Large intestine (tissue), 3 donors: Measurements from ENCODE around the gene CERKL. TPM values are rescaled to one million over a fixed set of nuclear protein-coding genes. Genes with fewer than 3 reads are reported as not detected.

Source experiments
- DNase-seq, 2 donors: peaks; one replicate each; pipeline versions ENCODE4 v3.0.0 to v3.0.0-alpha.2; 2013
- H3K27ac ChIP-seq: one replicate; pipeline ENCODE4 v1.5.1; 2013; ENCODE audit warnings: low read length
- H3K27me3 ChIP-seq: 2 replicates; pipeline ENCODE4 v1.6.1; 2013; ENCODE audit warnings: low read length; ENCODE audit not compliant: control insufficient read depth, insufficient read depth
- H3K36me3 ChIP-seq: 2 replicates; pipeline ENCODE4 v1.6.1; 2013; ENCODE audit warnings: low read length; ENCODE audit not compliant: control insufficient read depth, insufficient read depth
- H3K4me1 ChIP-seq: one replicate; pipeline ENCODE4 v1.6.1; 2013; ENCODE audit warnings: low read length; ENCODE audit not compliant: control insufficient read depth, insufficient read depth
- H3K4me3 ChIP-seq: one replicate; pipeline ENCODE4 v1.5.1; 2013; ENCODE audit warnings: low read length
- H3K9me3 ChIP-seq: one replicate; pipeline ENCODE4 v1.6.1; 2013; ENCODE audit warnings: mild to moderate bottlenecking, low read depth, low read length, moderate library complexity; ENCODE audit not compliant: control insufficient read depth
- WGBS: methylation state at CpG from one replicate; pipeline ENCODE4 v1.1.5; 2013; ENCODE audit warnings: low lambda C conversion rate; ENCODE audit not compliant: insufficient coverage; 5-methylcytosine and 5-hydroxymethylcytosine counted together
- polyA plus RNA-seq: library from polyadenylated mRNA; unstranded; fragments of 120-200 nt; gene quantifications from one replicate; pipeline ENCODE4 v1.2.1, GENCODE V29; 2013

The CERKL gene
- polyA plus RNA-seq, 1 donor, result 7.6 TPM

GRCh38 chr2:181575024-181575649 lies 81.8 kb downstream of the CERKL start:
- peak overlapping the region; percentile 27 for H3K27ac ChIP-seq
- H3K9me3 ChIP-seq, result no peaks in the 10 kb centered on the region

GRCh38 chr2:181574321-181574720 lies 82.6 kb downstream of the CERKL start:
- Histone ChIP-seq H3K4me1 (peaks cover 23% of the 10 kb centered on the region), H3K27ac (no peak overlapping the region), H3K36me3 (no peaks in the 10 kb centered on the region), H3K4me3 (no peak overlapping the region), H3K27me3 (no peaks in the 10 kb centered on the region), H3K9me3 (no peaks in the 10 kb centered on the region)
- WGBS, result 100% methylated on average over 1 of the region's 7 CpGs
- no peak for DNase-seq

More at GRCh38 chr2:181575024-181575649, 81.8 kb downstream of the CERKL start:
- H3K4me1 ChIP-seq, result peaks cover 23% of the 10 kb centered on the region
- 27% methylated on average over 5 of the region's 7 CpGs for WGBS
- H3K27me3 ChIP-seq, result no peaks in the 10 kb centered on the region
- no peaks in the 10 kb centered on the region for H3K36me3 ChIP-seq
- H3K4me3 ChIP-seq, result no peak overlapping the region
- peak in 1 of 2 donors; percentile 49 for DNase-seq

- no peaks in the 10 kb centered on the region for H3K27me3 ChIP-seq
- peaks cover 23% of the 10 kb centered on the region for H3K4me1 ChIP-seq
- no peak overlapping the region for H3K27ac ChIP-seq
- peak in 1 of 2 donors; percentile 15 for DNase-seq
- H3K4me3 ChIP-seq, result no peak overlapping the region
- 60% methylated on average over 3 of the region's 4 CpGs for WGBS
- no peaks in the 10 kb centered on the region for H3K36me3 ChIP-seq
- no peaks in the 10 kb centered on the region for H3K9me3 ChIP-seq
Measured at GRCh38 chr2:181573140-181573736, 83.7 kb downstream of the CERKL start.

- no peak for DNase-seq
- Histone ChIP-seq H3K9me3 (no peaks in the 10 kb centered on the region), H3K27ac (no peak overlapping the region), H3K36me3 (no peaks in the 10 kb centered on the region), H3K4me3 (no peak overlapping the region), H3K27me3 (no peaks in the 10 kb centered on the region), H3K4me1 (peaks cover 12% of the 10 kb centered on the region)
- WGBS, result 81% methylated on average over 3 of the region's 4 CpGs
Measured at GRCh38 chr2:181570833-181571661, 85.9 kb downstream of the CERKL start.

- Histone ChIP-seq H3K36me3 (no peaks in the 10 kb centered on the region), H3K27ac (no peak overlapping the region), H3K4me3 (no peak overlapping the region), H3K27me3 (no peaks in the 10 kb centered on the region), H3K9me3 (no peaks in the 10 kb centered on the region), H3K4me1 (peaks cover 3% of the 10 kb centered on the region)
- WGBS, result 88% methylated on average over 1 of the region's 2 CpGs
- DNase-seq, result no peak
Measured at GRCh38 chr2:181570059-181570458, 86.8 kb downstream of the CERKL start.

GRCh38 chr2:181566334-181567032 lies 90.4 kb downstream of the CERKL start:
- WGBS, result no CpG with 5 or more reads among the region's 6 CpGs
- DNase-seq, result no peak
- Histone ChIP-seq H3K36me3 (no peaks in the 10 kb centered on the region), H3K4me1 (no peaks in the 10 kb centered on the region), H3K9me3 (no peaks in the 10 kb centered on the region), H3K4me3 (no peak overlapping the region), H3K27me3 (no peaks in the 10 kb centered on the region), H3K27ac (no peak overlapping the region)

- Histone ChIP-seq H3K36me3 (no peaks in the 10 kb centered on the region), H3K27ac (no peak overlapping the region), H3K27me3 (no peaks in the 10 kb centered on the region), H3K4me1 (no peaks in the 10 kb centered on the region), H3K4me3 (no peak overlapping the region), H3K9me3 (no peaks in the 10 kb centered on the region)
- no peak for DNase-seq
- WGBS, result no CpG with 5 or more reads among the region's 1 CpG
Measured at GRCh38 chr2:181563101-181563692, 93.7 kb downstream of the CERKL start.

GRCh38 chr2:181558371-181558770 lies 98.5 kb downstream of the CERKL start:
- Histone ChIP-seq H3K27ac (no peak overlapping the region), H3K9me3 (no peaks in the 10 kb centered on the region), H3K27me3 (no peaks in the 10 kb centered on the region), H3K4me1 (no peaks in the 10 kb centered on the region), H3K36me3 (no peaks in the 10 kb centered on the region), H3K4me3 (no peak overlapping the region)
- no peak for DNase-seq
- WGBS, result 80% methylated on average over 1 of the region's 2 CpGs

- H3K27ac ChIP-seq, result no peak overlapping the region
- H3K36me3 ChIP-seq, result no peaks in the 10 kb centered on the region
- H3K4me3 ChIP-seq, result no peak overlapping the region
- no peak for DNase-seq
- no peaks in the 10 kb centered on the region for H3K9me3 ChIP-seq
- WGBS, result 92% methylated on average over 2 of the region's 2 CpGs
- H3K4me1 ChIP-seq, result no peaks in the 10 kb centered on the region
- H3K27me3 ChIP-seq, result no peaks in the 10 kb centered on the region
Measured at GRCh38 chr2:181554061-181554830, 102.7 kb downstream of the CERKL start.
